RPMI7951 (cell line): ENCODE measurements around the gene FKBP5. TPM values are rescaled to one million over a fixed set of nuclear protein-coding genes. Genes with fewer than 3 reads are reported as not detected.
A peak's percentile ranks its signal among the peaks of the same experiment; 100 is the strongest.
"Not testable (repeated sequence)": the region's sequence is repeated elsewhere in the genome, so short reads cannot be mapped to it uniquely, and the experiment has no call there.

Experiments
- DNase-seq: peaks from one replicate; pipeline ENCODE4 v3.0.0-alpha.2; 2012; ENCODE audit warnings: low read depth
- total RNA-seq: library from RNA; depleted of rRNA; stranded (reverse); fragments of >200 nt; shearing (Covaris generic); gene quantifications from 2 replicates; pipeline ENCODE4 v1.2.3, GENCODE V29; 2014

FKBP5 gene
- total RNA-seq, 1 experiment from 2014 or later, result under 0.01 TPM

DNA sequence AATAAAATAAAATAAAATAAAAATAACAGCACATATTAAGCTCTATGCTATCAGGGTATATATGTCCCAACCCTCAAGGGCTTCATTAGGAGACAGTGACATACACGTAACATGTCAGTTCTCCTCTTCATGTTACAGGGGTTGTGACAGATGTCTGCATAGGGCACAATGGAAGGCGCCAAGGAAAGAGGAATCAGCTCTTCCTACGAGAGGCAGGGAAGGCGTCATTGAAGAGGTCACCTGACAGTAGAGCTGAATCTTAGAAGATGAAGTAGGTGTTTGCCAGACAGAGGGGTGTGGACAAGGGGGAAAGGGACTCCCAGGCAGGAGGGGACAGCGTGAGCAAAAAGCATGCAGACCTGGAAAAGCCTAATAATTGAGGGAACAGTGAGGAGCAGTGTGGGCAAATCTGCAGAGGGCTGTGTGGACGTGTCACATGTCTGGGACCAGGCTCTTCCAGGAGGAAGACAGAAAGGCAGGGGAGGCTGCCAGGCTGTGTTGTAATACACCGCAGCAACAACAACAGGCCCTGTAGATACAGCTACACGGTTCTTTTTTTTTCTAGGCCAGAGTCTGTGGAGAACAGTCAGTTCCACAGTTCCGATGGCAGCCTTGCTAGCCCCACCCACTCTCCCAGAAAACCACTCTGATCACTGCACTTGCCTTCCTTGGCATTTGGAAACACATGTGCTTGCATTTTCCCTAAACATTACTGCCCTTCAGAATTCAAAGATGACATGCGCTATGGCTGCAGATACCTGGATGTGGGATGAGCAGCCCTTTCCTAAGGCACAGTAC, 2.5 kb upstream of the FKBP5 start:
- DNase-seq, result no peak

DNA sequence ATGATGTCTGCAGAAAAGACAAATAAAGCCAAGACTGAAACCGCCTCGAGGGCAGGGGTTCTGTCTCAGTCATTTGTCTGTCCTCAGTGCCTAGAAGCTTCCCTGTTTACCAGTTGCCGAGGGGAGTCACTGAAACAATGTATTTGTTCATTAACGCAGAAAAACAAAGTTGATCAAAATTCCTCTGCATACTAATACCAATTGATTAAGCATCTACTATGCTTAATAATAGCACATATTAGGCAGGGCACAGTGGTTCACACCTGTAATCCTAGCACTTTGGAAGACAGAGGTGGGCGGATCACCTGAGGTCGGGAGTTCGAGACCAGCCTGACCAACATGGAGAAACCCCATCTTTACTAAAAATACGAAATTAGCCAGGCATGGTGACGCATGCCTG, 1.8 kb upstream of the FKBP5 start:
- no peak for DNase-seq

DNA sequence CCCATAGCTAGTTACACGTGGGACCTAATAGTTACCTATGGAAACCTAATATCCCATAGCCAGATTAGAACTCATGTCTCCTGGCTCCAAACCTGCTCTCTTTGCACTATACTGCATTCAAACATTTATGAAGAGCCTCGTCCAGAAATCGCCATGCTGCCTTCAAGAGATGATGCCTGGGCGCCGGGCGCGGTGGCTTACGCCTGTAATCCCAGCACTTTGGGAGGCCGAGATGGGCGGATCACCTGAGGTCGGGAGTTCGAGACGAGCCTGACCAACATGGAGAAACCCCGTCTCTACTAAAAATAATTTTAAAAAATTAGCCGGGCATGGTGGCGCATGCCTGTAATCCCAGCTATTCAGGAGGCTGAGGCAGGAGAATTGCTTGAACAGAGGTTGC, 1.3 kb upstream of the FKBP5 start:
- not testable (repeated sequence) for DNase-seq

DNA sequence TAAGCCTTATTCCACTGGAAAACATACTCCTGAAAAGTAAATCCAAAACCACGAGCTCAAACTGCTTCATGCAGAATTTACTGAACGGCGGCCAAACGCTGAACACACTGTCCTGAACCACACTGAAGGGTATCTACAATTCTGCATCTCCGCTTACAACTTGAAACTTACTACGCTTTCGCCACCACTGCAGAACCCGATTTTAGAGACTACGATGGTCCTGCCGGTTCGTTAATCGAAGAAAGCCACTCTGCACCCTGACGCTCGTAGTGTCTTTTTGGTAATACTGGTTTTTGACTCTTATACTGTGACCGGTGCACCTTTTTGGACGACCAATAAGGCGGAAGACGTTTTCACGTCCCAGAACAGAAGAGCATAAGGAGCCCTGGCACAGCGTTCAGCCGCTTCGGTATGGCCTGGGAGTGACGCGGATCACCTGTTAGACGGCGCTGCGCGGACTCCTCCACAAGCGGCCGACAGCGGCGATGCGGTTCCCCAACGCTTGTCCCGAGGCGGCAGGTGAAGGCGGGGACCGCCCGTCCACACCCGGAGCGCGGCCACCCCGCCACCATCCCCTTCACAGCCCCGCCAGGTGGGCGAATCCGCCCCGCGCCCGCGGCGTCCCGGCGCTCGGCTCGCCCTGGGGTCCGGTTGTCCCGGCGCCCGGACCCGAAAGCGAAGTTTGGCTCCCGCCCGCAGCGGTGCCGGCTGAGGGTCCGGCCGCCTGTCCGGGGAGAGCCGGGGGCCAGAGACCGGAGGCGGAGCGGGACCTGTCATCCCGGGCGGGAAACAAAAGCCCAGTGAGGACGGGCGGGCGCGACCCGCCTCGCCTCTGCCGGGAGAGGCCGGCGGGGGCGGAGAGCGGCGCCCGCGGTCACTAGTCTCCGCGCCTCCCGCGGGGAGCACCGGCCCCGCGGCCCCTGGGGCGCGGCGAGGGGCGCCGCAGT, 784 bp downstream of the FKBP5 start:
- peak; percentile 7 for DNase-seq

DNA sequence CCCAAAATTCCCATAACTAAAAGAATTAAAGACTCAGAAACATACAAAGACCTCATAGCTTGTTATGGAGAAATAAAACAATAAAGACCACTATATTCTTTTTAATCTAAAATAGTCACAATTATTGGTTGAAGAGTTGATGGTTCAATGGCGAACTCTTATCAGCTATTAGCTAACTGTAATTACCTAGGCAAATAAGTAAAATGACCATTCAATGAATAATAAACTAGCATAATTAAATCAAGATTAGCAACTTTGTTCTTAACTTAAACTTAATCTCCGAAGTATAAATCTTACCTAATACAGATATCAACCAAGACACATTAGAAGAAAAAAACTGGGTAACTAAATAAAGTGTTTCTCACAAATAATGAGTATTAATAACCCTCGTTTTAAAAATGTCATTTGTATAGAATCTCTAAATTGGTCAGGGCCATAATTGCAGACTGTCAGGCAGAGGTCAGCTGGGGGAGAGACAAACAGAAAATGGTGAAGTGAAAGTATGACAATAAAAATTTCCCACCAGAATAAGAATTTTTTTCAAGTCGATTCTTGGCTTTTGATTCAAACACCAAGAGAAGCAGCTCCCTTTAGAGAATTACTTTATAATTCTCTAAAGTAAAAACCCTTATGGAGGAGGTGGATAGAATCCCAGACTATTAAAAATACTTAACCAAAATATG, 1.7 kb downstream of the FKBP5 start:
- no peak for DNase-seq

DNA sequence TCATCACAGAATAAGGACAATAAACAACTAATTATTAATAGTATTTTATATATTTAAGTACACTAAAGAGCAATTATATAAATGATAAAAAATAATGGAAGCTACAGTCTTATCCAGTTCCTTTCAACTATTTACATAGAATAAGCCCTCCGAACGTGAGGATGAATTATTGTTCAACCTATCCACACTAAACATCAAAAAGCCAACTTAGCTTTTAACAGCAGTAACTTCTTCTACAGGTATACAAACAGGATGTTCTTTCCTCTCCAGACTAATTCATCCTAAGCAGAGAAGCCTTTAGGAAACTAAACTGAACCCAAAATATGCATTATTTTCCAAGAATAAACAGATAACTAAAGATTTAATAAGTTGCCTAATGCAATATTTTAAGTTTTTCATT, 2.3 kb downstream of the FKBP5 start:
- no peak for DNase-seq

DNA sequence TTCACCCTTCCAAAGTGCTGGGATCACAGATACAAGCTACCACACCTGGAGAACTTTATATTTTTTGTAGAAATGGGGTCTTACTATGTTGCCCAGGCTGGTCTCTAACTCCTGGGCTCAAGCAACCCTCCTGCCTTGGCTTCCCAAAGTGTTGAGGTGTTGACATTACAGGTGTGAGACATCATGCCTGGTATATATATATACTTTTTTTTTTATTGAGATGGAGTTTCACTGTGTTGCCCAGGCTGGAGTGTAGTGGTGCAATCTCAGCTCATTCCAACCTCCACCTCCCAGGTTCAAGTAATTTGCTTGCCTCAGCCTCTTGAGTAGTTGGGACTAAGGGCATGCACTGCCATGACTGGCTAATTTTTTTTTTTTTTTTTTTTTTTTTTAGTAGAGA, 5.4 kb downstream of the FKBP5 start:
- no peak for DNase-seq

DNA sequence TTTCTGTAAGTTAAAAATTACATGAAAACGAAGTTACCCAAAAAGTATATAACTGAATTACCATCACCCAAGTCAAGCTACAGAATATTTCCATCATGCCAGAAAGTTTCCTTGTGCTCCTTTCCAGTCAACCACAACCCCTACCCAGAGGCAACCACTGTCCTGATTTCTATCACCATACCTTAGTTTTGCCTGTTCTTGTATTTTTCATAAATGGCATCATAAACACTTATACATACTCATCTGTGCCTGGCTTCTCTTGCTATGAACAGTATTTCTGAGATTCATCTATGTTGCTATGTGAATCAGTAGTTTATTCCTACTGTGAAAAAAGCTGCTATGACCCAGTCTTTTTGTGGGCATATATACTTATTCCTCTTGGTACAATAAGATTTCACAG, 7.4 kb downstream of the FKBP5 start:
- DNase-seq, result no peak

DNA sequence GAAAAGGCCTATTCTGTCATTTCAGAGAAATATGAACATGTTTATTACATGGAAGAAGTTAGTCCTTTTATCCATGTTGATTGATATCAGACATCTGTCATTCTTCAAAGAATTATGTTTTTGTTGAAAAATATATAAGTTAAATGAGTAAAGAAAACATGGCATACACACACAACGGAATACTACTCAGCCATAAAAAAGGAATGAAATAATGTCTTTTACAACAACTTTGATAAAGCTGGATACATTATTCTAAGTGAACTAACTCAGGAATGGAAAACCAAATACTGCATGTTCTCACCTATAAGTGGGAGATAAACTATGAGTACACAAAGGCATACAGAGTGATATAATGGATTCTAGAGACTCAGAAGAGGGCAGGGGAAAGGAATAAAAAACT, 9.3 kb downstream of the FKBP5 start:
- DNase-seq, result no peak

DNA sequence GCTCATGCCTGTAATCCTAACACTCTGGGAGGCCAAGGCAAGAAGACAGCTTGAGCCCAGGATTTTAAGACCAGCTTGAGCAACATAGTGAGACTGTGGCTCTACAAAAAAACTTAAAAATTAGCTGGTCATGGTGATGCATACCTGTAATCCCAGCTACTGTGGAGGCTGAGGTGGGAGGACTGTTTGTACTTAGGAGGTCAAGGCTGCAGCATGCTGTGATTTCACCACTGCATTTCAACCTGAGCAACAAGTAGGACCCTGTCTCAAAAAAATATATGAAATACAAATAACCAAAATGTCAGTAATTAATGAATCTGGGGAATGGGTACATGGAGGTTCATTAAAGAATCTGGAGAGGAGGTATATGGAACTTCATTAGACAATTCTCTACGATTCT, 9.9 kb downstream of the FKBP5 start:
- no peak for DNase-seq

DNA sequence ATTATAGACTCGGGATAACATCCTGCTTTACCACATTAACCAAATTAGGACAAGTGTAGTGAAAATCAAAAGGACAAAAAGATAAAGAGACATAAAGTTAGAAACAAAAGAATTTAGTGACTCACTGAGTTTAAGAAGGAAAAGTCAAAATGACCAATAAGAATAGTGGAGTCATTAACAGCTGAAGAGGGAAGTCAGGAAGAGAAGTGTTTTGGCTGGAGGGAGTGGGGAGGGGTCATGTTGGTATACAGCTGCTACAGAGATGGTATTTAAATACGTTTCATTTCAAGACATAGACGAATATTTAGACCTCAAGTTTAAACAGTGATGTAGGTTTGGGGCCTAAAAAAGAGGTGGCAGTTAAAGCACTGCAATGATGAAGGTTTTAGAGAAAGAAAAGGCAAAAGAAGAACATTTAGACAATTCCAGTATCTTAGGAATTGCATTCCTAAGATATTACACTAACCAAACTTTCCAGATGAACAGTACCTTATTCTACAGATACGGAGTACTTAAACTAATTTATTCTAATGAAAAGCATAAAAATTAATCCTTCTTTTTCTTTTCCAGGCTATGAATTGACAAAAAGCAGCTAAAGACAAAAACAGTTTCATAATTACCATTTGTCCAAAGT, 10.6 kb downstream of the FKBP5 start:
- no peak for DNase-seq

DNA sequence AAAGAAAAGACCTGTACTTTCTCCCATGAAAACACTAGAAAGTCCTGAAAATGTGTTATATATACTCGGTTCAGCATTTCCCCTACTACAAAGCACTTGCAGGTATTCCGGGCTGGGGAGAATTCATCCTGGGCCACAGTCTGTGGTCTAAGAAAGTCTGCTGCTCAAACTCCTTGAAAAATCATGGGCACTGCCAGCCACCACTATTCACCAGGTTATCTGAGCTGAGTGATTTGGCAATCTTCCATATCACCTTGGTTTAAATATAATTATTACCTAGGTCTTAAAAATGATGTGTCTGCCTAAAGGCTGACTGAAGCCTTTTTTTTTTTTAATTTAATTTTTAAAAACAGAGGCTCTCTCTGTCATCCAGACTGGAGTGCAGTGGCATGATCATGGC, 11.3 kb downstream of the FKBP5 start:
- no peak for DNase-seq

DNA sequence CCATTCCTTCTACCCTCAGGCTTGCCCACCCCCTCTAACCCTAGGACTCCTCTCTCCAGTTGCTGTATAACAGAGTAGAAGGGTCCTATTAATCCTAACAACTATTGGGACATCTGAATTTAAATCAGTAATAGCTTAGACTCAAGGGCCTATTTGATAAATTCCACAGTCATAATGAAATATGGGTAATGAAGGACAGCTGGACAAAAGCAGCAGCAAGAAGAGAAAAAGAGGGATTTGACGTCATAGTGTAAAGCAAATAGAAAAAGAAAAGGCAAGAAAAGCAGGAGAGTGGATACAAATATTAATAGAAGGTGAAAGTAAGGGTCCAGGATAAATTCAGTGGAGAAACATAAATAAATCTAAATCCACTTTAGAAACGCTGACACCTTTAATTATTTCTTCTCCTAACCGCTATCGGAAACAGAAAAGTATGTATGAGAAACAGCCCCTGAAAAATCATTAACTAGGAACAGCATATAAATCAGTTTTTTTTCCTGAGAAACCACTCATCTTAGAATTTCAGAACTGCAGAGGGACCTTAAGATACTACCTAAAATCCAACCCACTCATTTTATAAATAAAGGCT, 12.8 kb downstream of the FKBP5 start:
- no peak for DNase-seq

DNA sequence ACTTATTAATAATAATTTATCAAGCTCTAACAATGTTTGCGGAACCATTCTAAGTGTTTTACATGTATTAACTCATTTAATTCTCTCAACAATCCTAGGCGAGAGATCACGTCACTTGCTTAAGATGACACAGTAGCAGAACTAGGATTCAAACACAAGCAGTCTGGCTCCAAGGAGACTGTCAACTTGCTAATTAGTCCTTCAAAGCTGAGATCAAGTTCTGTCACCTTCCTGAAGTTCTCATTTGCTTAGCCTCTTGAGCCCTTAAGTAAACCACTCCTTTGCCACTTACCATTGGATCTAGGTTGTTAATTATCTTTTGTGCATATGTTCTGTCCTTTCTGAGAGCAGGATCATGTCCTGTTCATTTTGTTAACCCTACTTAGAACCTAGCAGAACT, 14.1 kb downstream of the FKBP5 start:
- no peak for DNase-seq

DNA sequence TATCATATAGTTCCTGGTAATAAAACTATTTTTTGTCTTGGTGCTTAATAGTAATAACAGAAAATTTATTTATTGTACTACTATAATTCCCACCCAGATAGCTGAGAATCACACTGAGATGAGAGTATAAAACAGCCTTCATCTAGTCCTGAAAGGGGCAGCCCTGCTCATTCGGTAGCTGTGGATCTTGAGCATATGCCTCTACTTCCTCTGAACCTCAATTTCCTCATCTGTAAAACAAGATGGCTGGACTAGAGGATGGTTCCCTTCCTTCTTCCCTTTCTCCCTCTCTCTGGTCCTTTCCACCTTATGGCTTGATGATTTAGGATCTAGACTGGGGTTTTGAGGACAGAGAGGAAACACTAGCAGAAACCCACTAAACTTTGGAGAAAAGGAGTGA, 15.0 kb downstream of the FKBP5 start:
- no peak for DNase-seq

DNA sequence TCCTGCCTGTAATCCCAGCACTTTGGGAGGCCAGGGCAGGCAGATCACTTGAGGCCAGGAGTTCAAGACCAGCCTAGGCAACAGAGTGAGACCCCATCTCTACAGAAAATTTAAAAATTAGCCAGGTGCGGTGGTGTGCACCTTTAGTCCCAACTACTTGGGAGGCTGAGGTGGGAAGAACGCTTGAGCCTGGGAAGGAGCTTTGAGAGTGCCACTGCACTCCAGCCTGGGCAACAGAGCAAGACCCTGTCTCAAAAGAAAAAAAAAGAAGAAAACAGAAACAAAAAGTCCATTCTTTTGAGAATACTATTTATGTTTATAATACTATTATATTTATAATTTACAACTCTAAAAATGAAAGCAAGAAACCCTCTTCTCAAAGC, 15.4 kb downstream of the FKBP5 start:
- not testable (repeated sequence) for DNase-seq

DNA sequence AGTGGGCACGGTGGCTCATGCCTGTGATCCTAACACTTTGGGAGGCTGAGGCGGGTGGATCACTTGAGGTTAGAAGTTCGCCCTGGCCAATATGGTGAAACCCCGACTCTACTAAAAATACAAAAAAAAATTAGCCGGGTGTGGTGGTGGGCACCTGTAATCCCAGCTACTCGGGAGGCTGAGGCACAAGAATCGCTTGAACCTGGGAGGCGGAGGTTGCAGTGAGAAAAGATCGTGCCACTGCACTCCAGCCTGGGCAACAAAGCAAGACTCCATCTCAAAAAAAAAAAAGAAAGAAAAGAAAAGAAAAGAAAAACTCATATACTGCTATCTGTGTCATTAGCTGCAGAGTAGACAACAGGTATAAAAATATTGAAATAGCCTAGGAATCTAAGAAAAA, 18.3 kb downstream of the FKBP5 start:
- DNase-seq, result not testable (repeated sequence)

DNA sequence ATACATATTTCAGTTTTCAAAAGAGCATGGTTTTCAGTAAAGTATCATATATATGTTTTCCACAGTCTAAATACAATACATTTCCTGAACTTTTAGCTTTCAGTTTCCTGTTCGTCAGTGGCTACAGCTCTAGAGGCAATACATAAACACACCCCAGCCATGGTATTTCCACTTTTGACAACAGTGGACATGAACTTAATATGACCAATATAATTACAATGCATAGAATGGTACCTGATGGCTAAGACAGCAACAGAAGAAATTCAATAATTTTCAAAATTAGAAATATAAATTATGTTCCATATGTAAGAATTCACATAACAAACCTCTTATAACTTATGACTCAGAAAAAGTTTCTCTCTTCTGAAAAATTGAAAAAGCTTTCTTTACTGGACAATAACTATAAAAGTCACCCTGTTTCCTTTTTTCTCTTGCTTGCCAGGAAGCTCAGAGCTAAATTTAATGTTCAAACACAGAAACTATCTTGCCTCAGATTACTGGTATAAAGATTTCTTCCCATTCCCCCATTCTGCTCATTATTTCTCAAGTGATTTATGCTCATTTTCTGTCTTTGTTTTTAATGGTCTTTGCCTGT, 19.2 kb downstream of the FKBP5 start:
- DNase-seq, result no peak

DNA sequence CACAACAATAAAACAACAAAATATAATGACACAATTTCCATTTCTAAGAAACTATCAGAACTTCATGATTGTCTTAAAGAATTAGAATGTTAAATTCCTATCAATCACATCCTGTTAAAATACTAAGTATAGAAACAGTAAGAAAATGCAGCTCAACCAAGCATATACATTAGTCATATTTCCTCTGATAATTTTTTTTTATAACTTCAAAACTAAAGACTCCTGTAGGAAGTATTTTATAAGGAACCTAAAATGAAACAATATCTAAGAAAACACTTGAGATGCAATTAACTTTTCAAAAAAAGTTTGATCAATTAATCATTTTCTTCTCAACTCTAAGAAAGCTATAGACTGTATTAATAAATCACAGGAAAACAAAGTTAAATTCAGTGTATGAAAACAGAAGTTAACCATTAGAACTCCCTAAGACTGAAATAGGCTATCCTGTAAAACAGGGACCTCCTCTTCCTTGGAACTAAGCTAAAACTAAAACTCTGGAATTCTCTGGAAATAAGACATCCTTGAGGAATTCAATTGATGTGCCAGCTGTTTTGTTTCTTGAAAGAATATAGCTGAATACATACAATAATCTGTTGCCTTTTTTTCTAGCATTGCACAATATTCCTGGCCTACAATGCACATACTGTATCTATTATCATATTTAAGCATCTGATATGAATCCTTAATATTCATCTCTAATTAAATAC, 19.8 kb downstream of the FKBP5 start:
- DNase-seq, result no peak

DNA sequence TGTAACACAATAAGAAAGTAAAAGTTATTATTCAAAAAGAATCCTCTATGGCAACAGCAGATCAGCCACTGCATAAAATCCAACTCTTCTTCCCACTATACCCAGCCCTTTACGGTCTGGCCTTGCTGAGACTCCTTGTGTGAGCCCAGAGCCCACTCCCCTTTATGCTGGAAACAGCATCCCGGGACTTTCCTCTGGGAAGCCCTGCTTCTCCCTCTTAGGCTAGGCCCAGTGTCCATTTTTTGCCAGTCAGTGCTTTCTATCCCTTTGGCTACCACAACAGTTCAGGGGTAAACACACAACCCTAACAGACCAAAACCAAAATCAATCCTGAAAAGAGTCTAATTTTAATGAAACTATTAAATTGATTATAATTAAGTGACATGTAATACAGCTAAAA, 20.6 kb downstream of the FKBP5 start:
- no peak for DNase-seq

DNA sequence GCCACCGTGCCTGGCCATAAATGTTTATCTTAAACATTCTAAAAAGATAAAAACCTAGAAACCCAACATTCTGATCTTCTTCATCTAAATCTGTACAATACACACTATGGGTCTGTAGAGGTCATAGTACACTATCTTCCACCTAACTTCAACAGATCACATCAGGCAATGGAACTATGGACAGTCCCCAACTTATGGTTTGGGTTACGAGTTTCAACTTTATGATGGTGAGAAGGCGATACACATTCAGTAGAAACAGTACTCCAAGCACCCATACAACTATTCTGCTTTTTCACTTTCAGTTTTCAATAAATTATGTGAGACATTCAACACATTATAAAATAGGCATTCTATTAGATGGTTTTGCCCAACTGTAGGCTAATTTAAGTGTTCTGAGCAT, 23.1 kb downstream of the FKBP5 start:
- DNase-seq, result no peak
